Ascending aorta (tissue), 2 donors: Measurements from ENCODE around the gene IZUMO4. TPM values are rescaled to one million over a fixed set of nuclear protein-coding genes. Genes with fewer than 3 reads are reported as not detected.

Experiments
- DNase-seq, 2 donors: peaks; one replicate each; pipeline ENCODE4 v3.0.0-alpha.2; 2019; ENCODE audit warnings: low spot score in 2 of 2
- H3K27ac ChIP-seq, 2 donors: fragments of 200-600 bp; sonication (generic); one replicate each; pipeline ENCODE4 v1.5.1; 2016 to 2017; ENCODE audit warnings: mild to moderate bottlenecking in 1 of 2
- H3K27me3 ChIP-seq: fragments of 200-600 bp; sonication (generic); one replicate; pipeline ENCODE4 v1.5.1; 2017
- H3K36me3 ChIP-seq, 2 donors: fragments of 200-600 bp; sonication (generic); one replicate each; pipeline ENCODE4 v1.5.1; 2016
- H3K4me1 ChIP-seq, 2 donors: fragments of 200-600 bp; sonication (generic); one replicate each; pipeline ENCODE4 v1.5.1; 2016 to 2017; ENCODE audit warnings: mild to moderate bottlenecking in 1 of 2
- H3K4me3 ChIP-seq, 2 donors: fragments of 200-600 bp; sonication (generic); one replicate each; pipeline ENCODE4 v1.5.1; 2016 to 2017; ENCODE audit warnings: mild to moderate bottlenecking in 1 of 2
- H3K9me3 ChIP-seq, 2 donors: fragments of 200-600 bp; sonication (generic); one replicate each; pipeline ENCODE4 v1.5.1; 2016
- CTCF ChIP-seq, 3 experiments: fragments of 200-600 bp in 2 of 3; fragments of 450-650 bp in 1 of 3; sonication (generic) in 2 of 3; IDR thresholded peaks; one replicate each; pipeline ENCODE4 v1.5.1; 2016 to 2019; ENCODE audit warnings: antibody characterized with exemption in 3 of 3, mild to moderate bottlenecking in 1 of 3, moderate library complexity in 1 of 3
- intact Hi-C: fragments of 100-400 bp; cut with DNase I; formaldehyde crosslinking; loops from one replicate; pipeline ENCODE4 v1.15.1; 2023
- total RNA-seq: library from RNA; depleted of rRNA; stranded (reverse); fragments of >200 nt; gene quantifications from one replicate; pipeline ENCODE4 v1.1.0, GENCODE V29; 2016

The IZUMO4 gene
- total RNA-seq, 1 donor from 2014 or later = not detected

- intact Hi-C loops = no loop called here
- peaks cover 22 to 49% of the 10 kb centered on the region in 2 donors for H3K4me1 ChIP-seq
- no peak for DNase-seq
- H3K27ac ChIP-seq = peak overlapping the region; percentile 98 to 99
- no peak overlapping the region for H3K4me3 ChIP-seq
- no peaks in the 10 kb centered on the region for H3K27me3 ChIP-seq
- no peak for TF ChIP-seq CTCF (IDR thresholded peaks at IDR 0.05)
- H3K9me3 ChIP-seq = no peaks in the 10 kb centered on the region
- H3K36me3 ChIP-seq = no peaks in the 10 kb centered on the region
Observed at GRCh38 chr19:2057484-2058469, 38.9 kb upstream of the IZUMO4 start.

GRCh38 chr19:2058570-2059421 is 37.9 kb upstream of the IZUMO4 start:
- intact Hi-C loops = no loop called here
- Histone ChIP-seq H3K4me1 (peaks cover 22 to 49% of the 10 kb centered on the region in 2 donors), H3K27me3 (no peaks in the 10 kb centered on the region), H3K27ac (peak overlapping the region; percentile 98 to 99), H3K4me3 (no peak overlapping the region), H3K9me3 (no peaks in the 10 kb centered on the region), H3K36me3 (no peaks in the 10 kb centered on the region)
- no peak for TF ChIP-seq CTCF (IDR thresholded peaks at IDR 0.05)
- no peak for DNase-seq

GRCh38 chr19:2059422-2060201 is 37.1 kb upstream of the IZUMO4 start:
- no peaks in the 10 kb centered on the region for H3K9me3 ChIP-seq
- H3K4me1 ChIP-seq = peaks cover 22 to 49% of the 10 kb centered on the region in 2 donors
- intact Hi-C loops = loop anchor here (2.0 kb wide), 1 partner anchor 37 kb away; the partner anchor contains the start of genes IZUMO4 and MOB3A
- H3K36me3 ChIP-seq = no peaks in the 10 kb centered on the region
- no peak for TF ChIP-seq CTCF (IDR thresholded peaks at IDR 0.05)
- peak overlapping the region; percentile 70 to 85 for H3K4me3 ChIP-seq
- peak overlapping the region; percentile 98 to 99 for H3K27ac ChIP-seq
- peak; percentile 39 to 88 for DNase-seq
- no peaks in the 10 kb centered on the region for H3K27me3 ChIP-seq

- H3K36me3 ChIP-seq = no peaks in the 10 kb centered on the region
- H3K27ac ChIP-seq = peak overlapping the region; percentile 98 to 99
- no peaks in the 10 kb centered on the region for H3K9me3 ChIP-seq
- peaks cover 16 to 44% of the 10 kb centered on the region in 2 donors for H3K4me1 ChIP-seq
- no peak for TF ChIP-seq CTCF (IDR thresholded peaks at IDR 0.05)
- intact Hi-C loops = loop anchor here (1.0 to 2.0 kb wide), 4 partner anchors 10 to 36 kb away; partner anchors contain the start of genes IZUMO4, MKNK2 and MOB3A
- no peaks in the 10 kb centered on the region for H3K27me3 ChIP-seq
- peak overlapping the region; percentile 70 to 85 for H3K4me3 ChIP-seq
- DNase-seq = peak in 1 of 2 donors; percentile 80
Observed at GRCh38 chr19:2060884-2061494, 35.7 kb upstream of the IZUMO4 start.
